ENCODE data around the gene CD99L2.

The CD99L2 gene

GRCh38 chrX:150761176-150761818, 137.2 kb downstream of the CD99L2 start:
- DNase-seq, result no peak

- DNase-seq, result no peak
Observed at GRCh38 chrX:150759568-150760416, 138.7 kb downstream of the CD99L2 start.

GRCh38 chrX:150757371-150757770, 141.1 kb downstream of the CD99L2 start:
- no peak for DNase-seq

- no peak for DNase-seq
Observed at GRCh38 chrX:150753968-150754367, 144.5 kb downstream of the CD99L2 start.

GRCh38 chrX:150753357-150753756, 145.1 kb downstream of the CD99L2 start:
- no peak for DNase-seq

- no peak for DNase-seq
Observed at GRCh38 chrX:150752124-150752523, 146.3 kb downstream of the CD99L2 start.

GRCh38 chrX:150736475-150736874, 162.0 kb downstream of the CD99L2 start:
- DNase-seq, result peak; percentile 60

- peak; percentile 94 for DNase-seq
Observed at GRCh38 chrX:150731795-150732194, 166.7 kb downstream of the CD99L2 start.

- DNase-seq, result no peak
Observed at GRCh38 chrX:150730719-150731118, 167.7 kb downstream of the CD99L2 start.

GRCh38 chrX:150729956-150730355, 168.5 kb downstream of the CD99L2 start:
- DNase-seq, result no peak

- no peak for DNase-seq
Observed at GRCh38 chrX:150719621-150720020, 178.8 kb downstream of the CD99L2 start.

Data from inflammatory macrophage treated with lipopolysaccharide for 4 hours (primary cell).